ENCODE results near the gene PRR7.

DNA sequence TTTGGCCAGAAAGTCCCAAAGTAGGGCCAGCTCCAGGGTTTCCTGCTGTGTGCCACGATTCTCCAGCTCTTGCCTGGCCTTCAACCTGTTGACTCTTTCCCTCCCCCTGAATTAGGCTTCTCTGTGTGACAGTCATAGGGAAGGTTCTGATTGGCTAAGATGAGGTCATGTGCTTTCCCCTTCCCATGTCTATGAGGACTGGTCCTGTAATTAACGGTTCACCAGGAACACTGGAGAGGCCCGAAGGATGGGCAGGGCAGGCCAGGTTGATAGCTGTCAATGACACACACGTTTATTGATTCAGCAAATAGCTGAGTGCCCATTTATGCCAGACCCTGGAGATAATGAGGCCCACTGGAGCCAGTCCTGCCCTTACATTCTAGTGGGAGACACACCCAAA lies 9.0 kb upstream of the PRR7 start:
- TF ChIP-seq, protein P1, sequence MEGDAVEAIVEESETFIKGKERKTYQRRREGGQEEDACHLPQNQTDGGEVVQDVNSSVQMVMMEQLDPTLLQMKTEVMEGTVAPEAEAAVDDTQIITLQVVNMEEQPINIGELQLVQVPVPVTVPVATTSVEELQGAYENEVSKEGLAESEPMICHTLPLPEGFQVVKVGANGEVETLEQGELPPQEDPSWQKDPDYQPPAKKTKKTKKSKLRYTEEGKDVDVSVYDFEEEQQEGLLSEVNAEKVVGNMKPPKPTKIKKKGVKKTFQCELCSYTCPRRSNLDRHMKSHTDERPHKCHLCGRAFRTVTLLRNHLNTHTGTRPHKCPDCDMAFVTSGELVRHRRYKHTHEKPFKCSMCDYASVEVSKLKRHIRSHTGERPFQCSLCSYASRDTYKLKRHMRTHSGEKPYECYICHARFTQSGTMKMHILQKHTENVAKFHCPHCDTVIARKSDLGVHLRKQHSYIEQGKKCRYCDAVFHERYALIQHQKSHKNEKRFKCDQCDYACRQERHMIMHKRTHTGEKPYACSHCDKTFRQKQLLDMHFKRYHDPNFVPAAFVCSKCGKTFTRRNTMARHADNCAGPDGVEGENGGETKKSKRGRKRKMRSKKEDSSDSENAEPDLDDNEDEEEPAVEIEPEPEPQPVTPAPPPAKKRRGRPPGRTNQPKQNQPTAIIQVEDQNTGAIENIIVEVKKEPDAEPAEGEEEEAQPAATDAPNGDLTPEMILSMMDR (IDR thresholded peaks at IDR 0.05) = no peak
- no peak for TF ChIP-seq POLR2A (IDR thresholded peaks at IDR 0.05)
